ENCODE results near the gene VTI1A. TPM values are rescaled to one million over a fixed set of nuclear protein-coding genes. Genes with fewer than 3 reads are reported as not detected.

Gene VTI1A
- total and polyA plus RNA-seq, 4 donors: 23.5 to 46.7 (median 34.3) TPM

DNA sequence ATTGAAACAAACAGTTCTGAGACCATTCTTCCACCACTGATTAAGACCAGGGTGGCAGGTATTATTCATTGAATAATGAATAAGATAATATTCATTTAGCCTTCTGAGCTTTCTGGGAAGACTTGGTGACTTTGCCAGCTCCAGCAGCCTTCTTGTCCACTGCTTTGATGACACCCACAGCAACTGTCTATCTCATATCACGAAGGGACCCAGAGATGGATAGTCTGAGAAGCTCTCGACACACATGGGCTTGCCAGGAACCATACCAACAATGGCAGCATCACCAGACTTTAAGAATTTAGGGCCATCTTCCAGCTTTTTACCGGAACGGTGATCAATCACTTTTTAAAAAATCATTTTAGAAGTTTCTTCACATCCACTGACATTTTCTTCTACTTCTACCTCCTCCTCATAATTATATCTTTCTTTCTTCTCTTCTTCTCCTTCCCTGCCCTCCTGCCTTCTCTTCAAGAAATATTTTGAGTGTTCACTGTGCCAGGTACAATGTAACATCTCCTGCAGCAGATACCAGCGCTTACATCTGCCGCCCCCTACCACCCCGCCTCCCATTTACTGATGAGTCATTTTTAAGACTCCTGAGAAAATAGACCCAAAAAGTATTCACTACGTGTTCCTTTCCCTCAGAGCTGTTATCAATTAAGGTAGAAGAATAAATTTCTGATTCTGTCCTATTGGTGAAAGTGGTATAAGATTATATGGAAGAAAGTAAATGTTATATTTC is 101.7 kb downstream of the VTI1A start:
- H3K4me3 ChIP-seq (ENCODE audit: low read depth, low read length): no peak overlapping the region
- H3K36me3 ChIP-seq (ENCODE audit: control insufficient read depth, insufficient read depth, low read length): no peaks in the 10 kb centered on the region
- no peaks in the 10 kb centered on the region for H3K27me3 ChIP-seq (ENCODE audit: control insufficient read depth, insufficient read depth, low read length)
- no peak for DNase-seq (ENCODE audit: low read depth in 4 of 6, low spot score in 6 of 6)
- H3K27ac ChIP-seq (ENCODE audit: low read depth, low read length): no peak overlapping the region
- WGBS (ENCODE audit: insufficient coverage): 100% methylated on average over 4 of the region's 8 CpGs
- no peaks in the 10 kb centered on the region for H3K9me3 ChIP-seq (ENCODE audit: control insufficient read depth, insufficient read depth, low read length)
- no peaks in the 10 kb centered on the region for H3K4me1 ChIP-seq (ENCODE audit: control insufficient read depth, insufficient read depth, low read length)

DNA sequence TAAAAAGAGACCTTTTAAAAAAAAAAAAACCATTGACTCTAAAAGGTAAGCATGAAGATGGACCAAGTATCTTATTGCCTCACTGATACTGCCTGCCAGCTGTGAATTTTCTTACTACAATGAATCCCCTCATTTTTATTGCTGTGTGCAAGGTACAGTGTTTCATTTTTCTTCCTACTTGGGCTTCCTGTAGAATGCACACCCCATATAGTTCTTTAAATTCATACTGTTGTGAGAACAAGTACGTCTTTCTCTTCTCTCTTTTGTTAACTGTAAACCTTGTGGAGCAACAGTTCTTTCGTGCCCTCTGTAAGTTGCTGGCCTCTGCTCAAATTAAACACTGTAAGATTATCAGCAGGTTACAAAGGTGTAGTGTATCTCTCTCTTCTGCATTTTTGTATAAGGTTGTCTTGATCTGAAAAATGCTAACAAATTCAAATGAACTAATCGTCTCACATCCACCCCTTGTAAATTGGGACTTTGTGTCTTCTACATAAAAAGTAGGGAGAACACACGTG is 105.6 kb downstream of the VTI1A start:
- WGBS (ENCODE audit: insufficient coverage): no CpG with 5 or more reads among the region's 4 CpGs
- no peaks in the 10 kb centered on the region for H3K4me1 ChIP-seq (ENCODE audit: control insufficient read depth, insufficient read depth, low read length)
- H3K36me3 ChIP-seq (ENCODE audit: control insufficient read depth, insufficient read depth, low read length): no peaks in the 10 kb centered on the region
- no peak overlapping the region for H3K27ac ChIP-seq (ENCODE audit: low read depth, low read length)
- H3K27me3 ChIP-seq (ENCODE audit: control insufficient read depth, insufficient read depth, low read length): no peaks in the 10 kb centered on the region
- no peak for DNase-seq (ENCODE audit: low read depth in 4 of 6, low spot score in 6 of 6)
- H3K9me3 ChIP-seq (ENCODE audit: control insufficient read depth, insufficient read depth, low read length): no peaks in the 10 kb centered on the region
- H3K4me3 ChIP-seq (ENCODE audit: low read depth, low read length): no peak overlapping the region

DNA sequence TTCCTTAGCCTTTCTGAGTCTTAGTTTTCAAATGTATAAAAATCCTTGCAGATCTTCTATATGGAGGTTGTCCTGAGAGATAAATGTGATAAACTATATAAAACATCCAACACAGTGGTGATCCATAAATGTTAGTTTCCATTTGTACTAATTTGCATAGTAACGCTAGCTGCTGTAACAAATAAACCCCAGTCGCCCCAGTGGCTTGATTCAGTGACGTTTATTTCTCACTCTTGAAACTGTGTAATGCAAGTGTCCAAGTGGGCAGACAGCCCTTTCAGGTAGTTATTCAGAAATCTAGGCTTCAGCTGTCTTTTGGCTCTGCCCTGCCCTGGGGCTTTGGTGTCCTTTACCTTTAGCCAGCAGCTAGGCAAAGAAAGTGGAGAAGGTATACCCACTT is 106.3 kb downstream of the VTI1A start:
- no peaks in the 10 kb centered on the region for H3K9me3 ChIP-seq (ENCODE audit: control insufficient read depth, insufficient read depth, low read length)
- H3K27ac ChIP-seq (ENCODE audit: low read depth, low read length): no peak overlapping the region
- no peak for DNase-seq (ENCODE audit: low read depth in 4 of 6, low spot score in 6 of 6)
- no peaks in the 10 kb centered on the region for H3K27me3 ChIP-seq (ENCODE audit: control insufficient read depth, insufficient read depth, low read length)
- WGBS (ENCODE audit: insufficient coverage): 97% methylated on average over 3 of the region's 3 CpGs
- no peaks in the 10 kb centered on the region for H3K4me1 ChIP-seq (ENCODE audit: control insufficient read depth, insufficient read depth, low read length)
- H3K36me3 ChIP-seq (ENCODE audit: control insufficient read depth, insufficient read depth, low read length): no peaks in the 10 kb centered on the region
- H3K4me3 ChIP-seq (ENCODE audit: low read depth, low read length): no peak overlapping the region

DNA sequence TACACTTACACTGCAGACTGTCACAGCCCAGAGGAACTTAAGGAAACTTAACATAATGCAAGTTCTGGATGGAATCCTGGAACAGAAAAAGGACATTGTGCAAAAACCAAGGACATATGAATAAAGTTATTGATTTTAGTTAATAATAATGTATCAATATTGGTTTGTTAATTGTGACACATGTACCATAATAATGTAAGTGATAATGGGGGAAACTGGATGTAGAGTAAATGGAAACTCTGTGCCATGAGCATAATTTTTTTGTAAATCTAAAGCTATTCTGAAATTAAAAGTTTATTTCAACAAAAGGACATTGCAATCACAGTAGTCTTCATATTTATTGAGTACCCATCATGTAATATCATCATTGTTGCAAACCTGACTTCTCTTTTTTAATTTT is 107.2 kb downstream of the VTI1A start:
- no peaks in the 10 kb centered on the region for H3K4me1 ChIP-seq (ENCODE audit: control insufficient read depth, insufficient read depth, low read length)
- H3K36me3 ChIP-seq (ENCODE audit: control insufficient read depth, insufficient read depth, low read length): no peaks in the 10 kb centered on the region
- H3K4me3 ChIP-seq (ENCODE audit: low read depth, low read length): no peak overlapping the region
- H3K9me3 ChIP-seq (ENCODE audit: control insufficient read depth, insufficient read depth, low read length): no peaks in the 10 kb centered on the region
- DNase-seq (ENCODE audit: low read depth in 4 of 6, low spot score in 6 of 6): no peak
- no peaks in the 10 kb centered on the region for H3K27me3 ChIP-seq (ENCODE audit: control insufficient read depth, insufficient read depth, low read length)
- no peak overlapping the region for H3K27ac ChIP-seq (ENCODE audit: low read depth, low read length)

DNA sequence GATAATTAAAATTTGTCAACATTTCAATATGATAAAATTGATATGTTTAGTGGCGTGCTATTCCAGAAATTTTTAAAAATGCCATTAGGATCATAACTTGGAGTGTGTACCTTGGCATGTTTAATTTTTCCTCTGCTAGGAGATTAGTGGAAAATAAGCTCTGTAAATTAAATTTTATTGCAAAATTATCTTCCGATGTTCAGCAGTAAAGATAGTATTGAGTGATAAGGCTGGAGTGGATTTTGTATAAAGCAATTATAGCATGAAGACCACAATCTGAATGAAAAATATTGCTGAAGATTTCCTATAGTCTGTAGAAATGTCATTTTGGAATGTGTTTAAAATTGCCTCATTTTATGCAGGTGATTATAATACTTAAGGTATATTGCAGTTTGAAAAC is 110.2 kb downstream of the VTI1A start:
- no peaks in the 10 kb centered on the region for H3K4me1 ChIP-seq (ENCODE audit: control insufficient read depth, insufficient read depth, low read length)
- no peak overlapping the region for H3K4me3 ChIP-seq (ENCODE audit: low read depth, low read length)
- no peaks in the 10 kb centered on the region for H3K36me3 ChIP-seq (ENCODE audit: control insufficient read depth, insufficient read depth, low read length)
- no peak overlapping the region for H3K27ac ChIP-seq (ENCODE audit: low read depth, low read length)
- no CpG with 5 or more reads among the region's 2 CpGs for WGBS (ENCODE audit: insufficient coverage)
- no peaks in the 10 kb centered on the region for H3K27me3 ChIP-seq (ENCODE audit: control insufficient read depth, insufficient read depth, low read length)
- DNase-seq (ENCODE audit: low read depth in 4 of 6, low spot score in 6 of 6): no peak
- no peaks in the 10 kb centered on the region for H3K9me3 ChIP-seq (ENCODE audit: control insufficient read depth, insufficient read depth, low read length)

DNA sequence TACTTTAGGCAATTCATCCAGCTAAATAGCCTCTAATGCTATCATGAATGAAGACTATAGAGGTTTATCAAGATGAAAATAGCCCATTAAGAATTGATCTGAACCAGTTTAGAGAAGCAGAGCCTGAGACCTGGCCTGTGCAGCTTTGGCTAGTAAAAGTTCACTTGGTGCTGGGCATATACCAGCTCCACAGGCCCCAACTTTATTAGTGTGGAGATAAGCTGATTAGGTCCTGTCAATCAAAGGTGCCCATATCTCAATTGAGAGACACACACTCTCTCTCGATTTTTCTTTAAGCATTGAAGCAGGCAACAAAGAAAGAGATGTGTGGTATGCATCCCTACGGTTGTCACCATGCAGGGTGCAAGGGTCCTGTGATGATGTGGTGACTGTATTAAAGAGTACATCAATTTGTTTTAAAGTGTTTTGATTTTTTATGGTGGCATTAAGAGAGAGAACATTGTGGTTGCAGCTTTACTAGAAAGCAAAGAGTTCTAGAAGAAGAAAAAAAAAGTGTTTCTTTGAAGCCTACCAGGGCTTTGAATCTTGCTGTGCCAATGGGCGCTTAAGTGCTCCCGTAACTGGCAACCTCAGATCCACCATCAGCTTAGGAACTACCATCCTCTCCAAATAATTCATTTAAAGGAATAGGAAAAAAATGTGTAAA is 111.6 kb downstream of the VTI1A start:
- peak in 2 of 6 donors; percentile 7 to 28 for DNase-seq (ENCODE audit: low read depth in 4 of 6, low spot score in 6 of 6)

DNA sequence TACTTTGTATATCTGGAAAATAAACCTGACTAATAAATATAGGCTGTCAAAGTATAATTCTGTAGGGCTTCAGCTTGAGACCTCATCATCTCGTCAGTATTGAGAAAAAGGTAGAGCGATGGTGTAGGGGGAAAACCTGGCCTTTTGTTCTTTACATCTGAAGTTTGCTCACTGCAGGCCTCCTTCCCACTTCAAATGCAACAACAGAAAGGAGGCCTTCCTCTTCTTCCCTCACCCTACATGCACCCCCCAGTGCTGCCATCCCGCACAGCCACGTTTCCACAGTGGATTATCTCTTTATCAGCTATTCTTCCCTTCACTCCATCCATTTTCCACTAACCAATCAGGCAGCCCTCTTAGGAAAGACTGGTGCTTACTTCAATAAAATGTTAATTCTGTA is 112.3 kb downstream of the VTI1A start:
- 57% methylated on average over 2 of the region's 4 CpGs for WGBS (ENCODE audit: insufficient coverage)
- Histone ChIP-seq H3K4me3 (ENCODE audit: low read depth, low read length) (no peak overlapping the region), H3K9me3 (ENCODE audit: control insufficient read depth, insufficient read depth, low read length) (no peaks in the 10 kb centered on the region), H3K27ac (ENCODE audit: low read depth, low read length) (no peak overlapping the region), H3K36me3 (ENCODE audit: control insufficient read depth, insufficient read depth, low read length) (no peaks in the 10 kb centered on the region), H3K27me3 (ENCODE audit: control insufficient read depth, insufficient read depth, low read length) (no peaks in the 10 kb centered on the region), H3K4me1 (ENCODE audit: control insufficient read depth, insufficient read depth, low read length) (no peaks in the 10 kb centered on the region)
- DNase-seq (ENCODE audit: low read depth in 4 of 6, low spot score in 6 of 6): no peak

More for the DNA sequence above, 111.6 kb downstream of the VTI1A start:
- Histone ChIP-seq H3K4me1 (ENCODE audit: control insufficient read depth, insufficient read depth, low read length) (no peaks in the 10 kb centered on the region), H3K9me3 (ENCODE audit: control insufficient read depth, insufficient read depth, low read length) (no peaks in the 10 kb centered on the region), H3K27me3 (ENCODE audit: control insufficient read depth, insufficient read depth, low read length) (no peaks in the 10 kb centered on the region), H3K4me3 (ENCODE audit: low read depth, low read length) (no peak overlapping the region), H3K27ac (ENCODE audit: low read depth, low read length) (no peak overlapping the region), H3K36me3 (ENCODE audit: control insufficient read depth, insufficient read depth, low read length) (no peaks in the 10 kb centered on the region)
- WGBS (ENCODE audit: insufficient coverage): 78% methylated on average over 1 of the region's 4 CpGs

DNA sequence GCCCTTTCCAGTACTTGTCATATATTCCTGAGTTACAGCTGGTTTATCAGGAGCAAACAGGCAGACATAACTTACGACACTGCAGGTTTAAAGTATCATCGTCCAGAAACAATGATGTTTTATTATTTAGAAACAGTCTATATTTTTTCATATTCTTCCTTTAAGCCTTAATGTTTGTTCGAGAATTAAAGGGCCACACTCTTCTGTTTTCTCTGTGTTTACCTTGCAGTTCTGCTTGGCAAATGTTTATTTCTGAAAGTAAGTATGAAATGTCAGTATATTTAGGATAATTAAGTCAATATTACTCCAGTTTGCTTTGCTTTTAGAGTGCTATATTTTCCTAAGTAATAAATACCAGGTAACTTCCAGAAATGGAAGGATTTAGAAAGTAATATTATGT is 115.1 kb downstream of the VTI1A start:
- WGBS (ENCODE audit: insufficient coverage): no CpG with 5 or more reads among the region's 3 CpGs
- Histone ChIP-seq H3K9me3 (ENCODE audit: control insufficient read depth, insufficient read depth, low read length) (no peaks in the 10 kb centered on the region), H3K36me3 (ENCODE audit: control insufficient read depth, insufficient read depth, low read length) (no peaks in the 10 kb centered on the region), H3K4me3 (ENCODE audit: low read depth, low read length) (no peak overlapping the region), H3K4me1 (ENCODE audit: control insufficient read depth, insufficient read depth, low read length) (no peaks in the 10 kb centered on the region), H3K27me3 (ENCODE audit: control insufficient read depth, insufficient read depth, low read length) (no peaks in the 10 kb centered on the region), H3K27ac (ENCODE audit: low read depth, low read length) (no peak overlapping the region)
- no peak for DNase-seq (ENCODE audit: low read depth in 4 of 6, low spot score in 6 of 6)

DNA sequence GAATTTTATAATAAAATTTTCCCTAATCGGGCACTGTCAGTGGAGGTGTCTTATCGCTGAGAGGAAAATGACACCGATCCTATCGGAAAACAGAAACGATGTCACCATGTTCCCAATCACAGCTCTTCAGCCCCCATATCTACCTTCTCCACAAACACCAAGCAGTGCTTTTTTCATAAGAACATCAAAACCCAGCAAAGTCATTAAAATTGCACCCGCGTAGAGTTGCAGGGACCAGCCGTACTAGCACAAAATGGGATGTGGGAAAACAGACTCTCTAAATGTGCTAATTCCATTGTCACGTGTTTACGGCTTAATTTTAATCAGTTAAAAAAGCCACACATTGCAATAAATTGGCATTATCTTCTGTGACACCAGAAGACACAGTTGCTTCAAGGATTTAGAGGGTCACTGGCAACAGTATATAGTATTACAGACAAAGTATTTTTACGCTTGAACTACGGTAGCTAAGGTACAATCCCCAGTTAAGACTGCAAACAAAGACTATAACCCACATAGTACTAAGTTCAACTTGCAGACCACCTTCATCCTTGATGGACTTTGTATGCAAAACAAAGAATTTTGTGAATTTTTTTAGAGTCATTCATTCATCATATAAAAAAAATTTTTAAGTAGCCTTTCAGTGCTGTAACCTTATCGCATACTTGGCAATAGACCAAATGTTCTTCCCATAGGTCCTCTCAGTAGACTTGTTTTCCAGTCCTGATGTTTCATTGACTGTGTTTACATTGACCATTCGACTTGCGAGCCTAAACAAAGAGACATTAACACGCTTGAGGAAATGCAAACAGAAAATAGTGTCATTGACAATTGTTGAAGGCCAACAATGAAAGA is 116.0 kb downstream of the VTI1A start:
- Histone ChIP-seq H3K36me3 (ENCODE audit: control insufficient read depth, insufficient read depth, low read length) (no peaks in the 10 kb centered on the region), H3K9me3 (ENCODE audit: control insufficient read depth, insufficient read depth, low read length) (no peaks in the 10 kb centered on the region), H3K4me1 (ENCODE audit: control insufficient read depth, insufficient read depth, low read length) (no peaks in the 10 kb centered on the region), H3K4me3 (ENCODE audit: low read depth, low read length) (no peak overlapping the region), H3K27ac (ENCODE audit: low read depth, low read length) (no peak overlapping the region), H3K27me3 (ENCODE audit: control insufficient read depth, insufficient read depth, low read length) (no peaks in the 10 kb centered on the region)
- peak in 2 of 6 donors; percentile 39 to 40 for DNase-seq (ENCODE audit: low read depth in 4 of 6, low spot score in 6 of 6)
- WGBS (ENCODE audit: insufficient coverage): 55% methylated on average over 9 of the region's 16 CpGs

Measured in spinal cord (tissue), 10 donors.